ENCODE results near the gene DELE1. TPM values are rescaled to one million over a fixed set of nuclear protein-coding genes. Genes with fewer than 3 reads are reported as not detected.

Gene DELE1
- total RNA-seq, 3 donors from 2014 or later, result 77.8 to 112 (median 84.5) TPM

GRCh38 chr5:141898448-141899049, 25.1 kb upstream of the DELE1 start:
- intact Hi-C loops (cut with DNase I, micrococcal nuclease), result no loop called here
- H3K4me3 ChIP-seq, result no peak overlapping the region
- ATAC-seq (no peak), DNase-seq (no peak)
- H3K9me3 ChIP-seq, result no peaks in the 10 kb centered on the region
- no peaks in the 10 kb centered on the region for H3K4me1 ChIP-seq (ENCODE audit: low read depth)
- no peaks in the 10 kb centered on the region for H3K36me3 ChIP-seq (ENCODE audit: low read depth)
- no peak for TF ChIP-seq CTCF (IDR thresholded peaks at IDR 0.05)

- no peak for TF ChIP-seq CTCF (IDR thresholded peaks at IDR 0.05)
- H3K9me3 ChIP-seq, result no peaks in the 10 kb centered on the region
- H3K4me1 ChIP-seq (ENCODE audit: low read depth), result no peaks in the 10 kb centered on the region
- DNase-seq (no peak), ATAC-seq (no peak)
- intact Hi-C loops (cut with DNase I, micrococcal nuclease), result no loop called here
- no peaks in the 10 kb centered on the region for H3K36me3 ChIP-seq (ENCODE audit: low read depth)
- no peak overlapping the region for H3K4me3 ChIP-seq
Observed at GRCh38 chr5:141902015-141902814, 21.5 kb upstream of the DELE1 start.

- DNase-seq, result no peak
- ATAC-seq, result no peak
- Histone ChIP-seq H3K36me3 (ENCODE audit: low read depth) (no peaks in the 10 kb centered on the region), H3K9me3 (no peaks in the 10 kb centered on the region), H3K4me3 (no peak overlapping the region), H3K4me1 (ENCODE audit: low read depth) (no peaks in the 10 kb centered on the region)
- intact Hi-C loops (cut with DNase I, micrococcal nuclease), result no loop called here
- TF ChIP-seq CTCF (IDR thresholded peaks at IDR 0.05), result no peak
Observed at GRCh38 chr5:141903261-141903660, 20.4 kb upstream of the DELE1 start.

GRCh38 chr5:141904551-141904950, 19.1 kb upstream of the DELE1 start:
- intact Hi-C loops (cut with DNase I, micrococcal nuclease), result no loop called here
- H3K4me1 ChIP-seq (ENCODE audit: low read depth), result no peaks in the 10 kb centered on the region

GRCh38 chr5:141906517-141906916, 17.2 kb upstream of the DELE1 start:
- no peaks in the 10 kb centered on the region for H3K9me3 ChIP-seq
- no peaks in the 10 kb centered on the region for H3K4me1 ChIP-seq (ENCODE audit: low read depth)
- TF ChIP-seq CTCF (IDR thresholded peaks at IDR 0.05), result no peak
- intact Hi-C loops (cut with DNase I, micrococcal nuclease), result no loop called here
- H3K4me3 ChIP-seq, result no peak overlapping the region
- ATAC-seq (no peak), DNase-seq (no peak)
- H3K36me3 ChIP-seq (ENCODE audit: low read depth), result no peaks in the 10 kb centered on the region

More at GRCh38 chr5:141904551-141904950, 19.1 kb upstream of the DELE1 start:
- DNase-seq, result no peak
- H3K36me3 ChIP-seq (ENCODE audit: low read depth), result no peaks in the 10 kb centered on the region
- ATAC-seq, result no peak
- no peak overlapping the region for H3K4me3 ChIP-seq
- H3K9me3 ChIP-seq, result no peaks in the 10 kb centered on the region
- TF ChIP-seq CTCF (IDR thresholded peaks at IDR 0.05), result no peak
